Right ventricle myocardium inferior (tissue), 1 donor: ENCODE results near the gene CD300E. TPM values are rescaled to one million over a fixed set of nuclear protein-coding genes. Genes with fewer than 3 reads are reported as not detected.
"Not testable (repeated sequence)": the region's sequence is repeated elsewhere in the genome, so short reads cannot be mapped to it uniquely, and the experiment has no call there.

ENCODE experiments used
- ATAC-seq: fragments of 200-7000 bp; cut with Tn5 transposase; one replicate; pipeline ENCODE4 v1.9.1; 2020; ENCODE audit warnings: mild to moderate bottlenecking, moderate library complexity
- DNase-seq: peaks from one replicate; pipeline ENCODE4 v3.0.0; 2021; ENCODE audit errors: missing footprints
- intact Hi-C: fragments of 100-400 bp; cut with DNase I; formaldehyde crosslinking; loops from one replicate; pipeline ENCODE4 v1.11.0; 2022
- total RNA-seq: library from RNA; stranded (reverse); fragmentation: NEBNext Ultra II Directional; extraction: Animal tissue kit (Norgen Biotek cat#: 25700); gene quantifications from one replicate; pipeline ENCODE4 v1.2.1, GENCODE V29; 2021
- donor health status: DM: no; HTN: yes; CAD: no; lungs with severe emphysema.

CD300E gene
- total RNA-seq, 1 donor from 2014 or later = 0.46 TPM

- intact Hi-C loops = no loop called here
Measured at GRCh38 chr17:74637926-74638325, 14.4 kb upstream of the CD300E start.

GRCh38 chr17:74637265-74637664 lies 13.7 kb upstream of the CD300E start:
- intact Hi-C loops = no loop called here
- no peak for DNase-seq
- ATAC-seq = no peak

More at GRCh38 chr17:74637926-74638325, 14.4 kb upstream of the CD300E start:
- no peak for ATAC-seq
- no peak for DNase-seq

GRCh38 chr17:74636541-74637085 lies 13.1 kb upstream of the CD300E start:
- intact Hi-C loops, ATAC-seq, DNase-seq: not testable (repeated sequence)

DNA sequence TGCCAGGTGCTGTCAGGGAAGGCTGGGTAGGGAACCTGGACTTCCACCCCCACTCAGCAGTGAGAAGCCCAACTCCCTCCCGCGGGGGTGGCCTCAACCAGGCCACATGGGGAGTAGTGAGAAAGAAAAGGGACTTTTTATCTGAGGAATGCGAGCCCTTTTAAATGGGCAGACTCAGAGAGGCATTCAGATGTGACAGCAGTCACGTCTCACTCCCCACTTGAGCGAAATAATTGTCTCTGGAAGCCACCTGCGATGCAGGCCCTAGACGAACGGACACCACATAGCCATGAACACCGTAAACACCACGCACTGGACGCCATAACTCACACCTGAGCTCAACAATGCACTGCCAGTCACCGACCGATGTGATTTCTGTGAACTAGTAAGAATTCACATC lies 11.9 kb upstream of the CD300E start:
- no peak for DNase-seq
- no peak for ATAC-seq

GRCh38 chr17:74633326-74633725 lies 9.8 kb upstream of the CD300E start:
- ATAC-seq (no peak), DNase-seq (no peak)
- intact Hi-C loops = no loop called here

More for the DNA sequence above, 11.9 kb upstream of the CD300E start:
- intact Hi-C loops = no loop called here

DNA sequence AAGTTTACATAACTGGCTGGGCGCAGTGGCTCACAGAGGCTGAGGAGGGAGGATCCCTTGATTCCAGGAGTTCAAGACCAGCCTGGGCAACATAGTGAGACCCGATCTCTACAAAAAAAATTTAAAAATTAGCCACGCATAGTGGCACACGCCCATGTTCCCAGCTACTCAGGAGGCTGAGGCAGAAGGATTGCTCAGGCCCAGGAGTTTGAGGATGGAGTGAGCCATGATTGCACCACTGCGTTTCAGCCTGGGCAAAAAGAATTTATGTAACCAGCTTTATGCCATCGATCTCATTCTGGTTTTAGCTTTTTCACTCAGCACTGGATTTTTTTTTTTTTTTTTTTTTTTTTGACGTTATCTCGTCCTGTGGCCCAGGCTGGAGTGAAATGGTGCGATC lies 9.1 kb upstream of the CD300E start:
- no peak for DNase-seq
- intact Hi-C loops = no loop called here
- ATAC-seq = no peak

DNA sequence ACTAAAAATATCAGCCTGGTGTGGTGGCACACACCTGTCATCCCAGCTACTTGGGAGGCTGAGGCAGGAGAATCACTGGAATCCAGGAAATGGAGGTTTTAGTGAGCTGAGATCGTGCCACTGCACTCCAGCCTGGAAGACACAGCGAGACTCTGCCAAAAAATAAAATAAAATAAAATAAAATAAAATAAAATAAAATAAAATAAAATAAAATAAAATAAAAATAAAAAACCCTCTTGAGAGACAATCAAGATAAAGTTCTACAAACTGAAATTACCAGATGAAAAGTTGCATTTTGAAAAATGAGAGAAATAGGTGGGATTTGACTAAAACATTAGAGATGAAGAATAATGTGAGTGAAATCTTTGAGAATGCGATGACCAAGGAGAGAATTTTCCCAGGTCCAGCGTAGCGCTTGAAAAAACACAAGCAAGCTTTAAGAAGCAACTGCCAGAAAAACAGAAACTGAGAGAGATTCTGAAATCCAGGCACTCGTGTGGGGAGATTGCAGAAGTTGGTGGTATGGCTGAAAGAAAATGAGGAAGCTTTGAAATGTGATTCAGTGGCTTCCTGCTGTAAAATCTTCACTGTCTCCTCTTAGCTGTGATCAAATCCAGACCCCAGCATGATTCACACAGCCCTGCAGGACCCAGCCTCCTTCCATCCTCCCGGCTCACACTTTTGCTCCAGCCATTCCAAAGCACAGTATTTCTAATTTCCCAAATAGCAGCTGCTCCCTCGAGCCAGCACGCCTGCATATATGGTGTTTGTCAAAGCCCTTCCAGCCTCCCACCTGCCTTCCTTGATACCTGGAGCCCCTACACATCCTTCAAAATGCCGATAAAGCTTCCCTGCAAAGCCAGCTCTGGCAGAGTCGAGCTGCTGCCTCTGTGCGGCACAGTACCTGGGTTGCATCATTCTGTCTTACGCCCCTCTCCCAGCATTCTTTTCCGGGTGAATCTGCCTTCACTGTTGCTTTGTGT lies 8.2 kb upstream of the CD300E start:
- ATAC-seq (peak; percentile 46), DNase-seq (no peak)
- intact Hi-C loops = no loop called here

DNA sequence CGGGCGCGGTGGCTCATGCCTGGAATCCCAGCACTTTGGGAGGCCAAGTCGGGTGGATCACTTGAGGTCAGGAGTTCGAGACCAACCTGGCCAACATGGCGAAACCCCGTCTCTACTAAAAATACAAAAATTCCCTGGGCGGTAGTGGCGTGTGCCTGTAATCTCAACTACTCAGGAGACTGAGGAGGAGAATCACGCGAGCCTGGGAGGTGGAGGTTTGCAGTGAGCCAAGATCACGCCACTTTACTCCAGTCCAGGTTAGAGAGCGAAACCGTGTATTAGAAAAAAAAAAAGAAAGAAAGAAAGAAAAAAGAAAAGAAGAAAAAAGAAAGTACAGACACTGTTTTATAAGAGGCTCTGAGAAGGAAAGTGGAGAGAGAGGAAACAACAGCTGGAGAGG lies 6.7 kb upstream of the CD300E start:
- DNase-seq, ATAC-seq, intact Hi-C loops: not testable (repeated sequence)

DNA sequence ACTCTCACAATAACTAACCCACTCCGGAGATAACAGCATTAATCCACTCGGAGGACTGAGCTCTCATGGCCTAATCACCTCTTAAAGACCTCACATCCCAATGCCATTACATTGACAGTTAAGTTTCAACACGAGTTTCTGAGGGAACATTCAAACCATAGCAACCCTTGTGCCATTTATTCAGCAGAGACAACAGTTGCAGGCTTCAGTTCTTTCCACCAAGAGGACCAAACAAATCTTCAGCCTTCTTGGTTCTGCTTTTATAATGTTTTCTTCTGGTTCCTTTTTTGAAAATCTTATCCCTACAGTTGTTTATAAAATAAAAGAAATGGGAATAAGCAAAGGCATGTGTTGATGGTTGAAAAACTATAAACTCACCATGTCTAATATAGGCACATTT lies 2.1 kb upstream of the CD300E start:
- no peak for ATAC-seq
- intact Hi-C loops = no loop called here

GRCh38 chr17:74624131-74624530 lies 593 bp upstream of the CD300E start:
- DNase-seq = no peak
- intact Hi-C loops = no loop called here
- no peak for ATAC-seq

More for the DNA sequence above, 2.1 kb upstream of the CD300E start:
- no peak for DNase-seq

GRCh38 chr17:74619077-74619673 lies 4.4 kb downstream of the CD300E start:
- intact Hi-C loops = no loop called here
- ATAC-seq (peak; percentile 75), DNase-seq (no peak)

DNA sequence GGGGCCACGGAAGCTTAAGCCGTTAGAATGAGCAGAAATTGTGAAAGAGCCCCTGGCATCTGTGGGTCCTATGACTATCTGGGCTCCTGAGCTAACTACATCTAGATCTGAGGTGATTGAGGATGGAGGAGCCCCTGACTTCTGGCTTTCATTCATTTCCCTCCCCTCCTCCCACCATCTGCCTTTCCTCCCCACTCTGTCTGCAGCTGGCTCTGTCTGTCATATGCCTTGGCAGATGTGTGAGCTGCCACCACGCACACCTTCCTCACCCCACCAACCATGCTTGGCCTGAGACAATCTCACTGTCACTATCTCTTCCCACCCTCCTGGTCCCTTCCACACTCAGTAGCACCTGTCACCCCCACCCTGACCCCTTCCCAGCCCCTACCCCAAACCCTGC lies 5.1 kb downstream of the CD300E start:
- no peak for ATAC-seq

GRCh38 chr17:74616696-74617095 lies 6.8 kb downstream of the CD300E start:
- intact Hi-C loops = no loop called here
- ATAC-seq (no peak), DNase-seq (no peak)

More for the DNA sequence above, 5.1 kb downstream of the CD300E start:
- intact Hi-C loops = no loop called here
- DNase-seq = no peak

- ATAC-seq (no peak), DNase-seq (no peak)
- intact Hi-C loops = no loop called here
Measured at GRCh38 chr17:74612046-74612445, 11.5 kb downstream of the CD300E start.

- intact Hi-C loops = no loop called here
- no peak for ATAC-seq
- no peak for DNase-seq
Measured at GRCh38 chr17:74610108-74610507, 13.4 kb downstream of the CD300E start.

- ATAC-seq (no peak), DNase-seq (no peak)
- intact Hi-C loops = loop anchor here (10.0 kb wide), 1 partner anchor 234 kb away; no protein-coding TSS in a partner anchor
Measured at GRCh38 chr17:74608511-74608910, 15.0 kb downstream of the CD300E start.

GRCh38 chr17:74607221-74607620 lies 16.3 kb downstream of the CD300E start:
- ATAC-seq (no peak), DNase-seq (no peak)
- intact Hi-C loops = loop anchor here (10.0 kb wide), 1 partner anchor 232 kb away; no protein-coding TSS in a partner anchor

- intact Hi-C loops = loop anchor here (10.0 kb wide), 1 partner anchor 231 kb away; no protein-coding TSS in a partner anchor
- DNase-seq (no peak), ATAC-seq (no peak)
Measured at GRCh38 chr17:74606050-74606449, 17.5 kb downstream of the CD300E start.

DNA sequence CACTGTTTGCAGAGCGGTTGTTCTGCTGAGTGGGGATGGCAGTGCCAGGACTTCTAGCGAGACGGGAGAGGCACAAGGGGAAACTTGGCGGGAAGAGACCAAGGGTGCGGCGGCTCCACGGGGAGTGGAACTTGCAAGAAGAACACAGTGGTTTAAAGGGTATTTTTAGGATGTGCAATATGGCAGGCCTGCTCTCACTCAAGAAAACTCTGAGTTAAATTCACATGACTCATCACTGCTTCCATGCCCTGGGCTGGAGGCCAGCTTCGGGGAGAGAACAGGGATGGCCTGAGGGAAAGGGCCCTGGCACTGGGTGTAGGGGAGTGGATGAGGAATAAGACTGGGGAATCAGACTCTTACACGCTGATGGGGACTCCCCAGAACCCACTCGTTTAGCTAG lies 18.2 kb downstream of the CD300E start:
- ATAC-seq (peak; percentile 66), DNase-seq (no peak)
- intact Hi-C loops = loop anchor here (10.0 kb wide), 1 partner anchor 231 kb away; no protein-coding TSS in a partner anchor
